ENCODE data around the gene SURF2. TPM values are rescaled to one million over a fixed set of nuclear protein-coding genes. Genes with fewer than 3 reads are reported as not detected.
"Not testable (repeated sequence)": the region's sequence is repeated elsewhere in the genome, so short reads cannot be mapped to it uniquely, and the experiment has no call there.

SURF2 gene
- total RNA-seq, 4 donors from 2014 or later: 15.3 to 42.3 (median 31.2) TPM

DNA sequence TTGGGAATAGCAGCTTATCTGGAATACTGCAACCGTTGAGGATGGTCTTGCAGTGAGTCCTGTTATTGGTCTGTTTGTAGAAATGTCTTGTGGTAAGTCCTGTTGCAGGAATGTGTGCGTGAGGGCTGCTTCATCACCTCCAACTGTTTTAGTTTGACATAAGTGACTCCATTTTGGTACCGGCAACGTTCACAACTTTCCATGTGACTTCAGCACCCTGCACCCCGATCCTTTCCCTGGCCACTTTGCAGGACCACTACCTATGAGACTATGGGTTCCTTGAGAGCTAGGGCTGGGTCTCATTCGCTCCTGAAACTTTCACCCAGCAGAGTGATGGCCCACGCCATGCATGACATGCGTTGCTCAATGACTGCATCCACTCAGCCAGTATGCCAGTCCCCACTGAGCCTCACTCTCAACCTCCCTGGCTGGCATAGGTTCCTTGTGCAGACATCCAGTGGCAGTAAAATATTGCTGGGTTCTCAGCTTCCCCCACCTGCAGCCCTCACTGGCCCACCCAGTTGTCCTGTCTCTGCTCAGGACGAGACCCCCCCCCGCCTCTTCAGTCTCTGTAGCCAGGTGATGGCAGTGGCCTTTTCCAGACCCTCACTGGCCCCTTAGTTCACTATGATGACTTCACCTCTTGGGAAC lies 28.4 kb upstream of the SURF2 start:
- DNase-seq (ENCODE audit: low spot score in 2 of 2): peak; percentile 50 to 54
- Histone ChIP-seq H3K9me3 (no peaks in the 10 kb centered on the region), H3K36me3 (peaks cover 28% of the 10 kb centered on the region), H3K27me3 (no peaks in the 10 kb centered on the region), H3K4me3 (no peak overlapping the region), H3K4me1 (no peaks in the 10 kb centered on the region), H3K27ac (no peak overlapping the region)
- TF ChIP-seq, protein P1, sequence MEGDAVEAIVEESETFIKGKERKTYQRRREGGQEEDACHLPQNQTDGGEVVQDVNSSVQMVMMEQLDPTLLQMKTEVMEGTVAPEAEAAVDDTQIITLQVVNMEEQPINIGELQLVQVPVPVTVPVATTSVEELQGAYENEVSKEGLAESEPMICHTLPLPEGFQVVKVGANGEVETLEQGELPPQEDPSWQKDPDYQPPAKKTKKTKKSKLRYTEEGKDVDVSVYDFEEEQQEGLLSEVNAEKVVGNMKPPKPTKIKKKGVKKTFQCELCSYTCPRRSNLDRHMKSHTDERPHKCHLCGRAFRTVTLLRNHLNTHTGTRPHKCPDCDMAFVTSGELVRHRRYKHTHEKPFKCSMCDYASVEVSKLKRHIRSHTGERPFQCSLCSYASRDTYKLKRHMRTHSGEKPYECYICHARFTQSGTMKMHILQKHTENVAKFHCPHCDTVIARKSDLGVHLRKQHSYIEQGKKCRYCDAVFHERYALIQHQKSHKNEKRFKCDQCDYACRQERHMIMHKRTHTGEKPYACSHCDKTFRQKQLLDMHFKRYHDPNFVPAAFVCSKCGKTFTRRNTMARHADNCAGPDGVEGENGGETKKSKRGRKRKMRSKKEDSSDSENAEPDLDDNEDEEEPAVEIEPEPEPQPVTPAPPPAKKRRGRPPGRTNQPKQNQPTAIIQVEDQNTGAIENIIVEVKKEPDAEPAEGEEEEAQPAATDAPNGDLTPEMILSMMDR (IDR thresholded peaks at IDR 0.05): no peak
- TF ChIP-seq POLR2AphosphoS5 (IDR thresholded peaks at IDR 0.05): no peak
- no peak for TF ChIP-seq POLR2A (IDR thresholded peaks at IDR 0.05)
- TF ChIP-seq EP300 (IDR thresholded peaks at IDR 0.05): no peak
- WGBS: 94% methylated on average over 10 of the region's 10 CpGs

DNA sequence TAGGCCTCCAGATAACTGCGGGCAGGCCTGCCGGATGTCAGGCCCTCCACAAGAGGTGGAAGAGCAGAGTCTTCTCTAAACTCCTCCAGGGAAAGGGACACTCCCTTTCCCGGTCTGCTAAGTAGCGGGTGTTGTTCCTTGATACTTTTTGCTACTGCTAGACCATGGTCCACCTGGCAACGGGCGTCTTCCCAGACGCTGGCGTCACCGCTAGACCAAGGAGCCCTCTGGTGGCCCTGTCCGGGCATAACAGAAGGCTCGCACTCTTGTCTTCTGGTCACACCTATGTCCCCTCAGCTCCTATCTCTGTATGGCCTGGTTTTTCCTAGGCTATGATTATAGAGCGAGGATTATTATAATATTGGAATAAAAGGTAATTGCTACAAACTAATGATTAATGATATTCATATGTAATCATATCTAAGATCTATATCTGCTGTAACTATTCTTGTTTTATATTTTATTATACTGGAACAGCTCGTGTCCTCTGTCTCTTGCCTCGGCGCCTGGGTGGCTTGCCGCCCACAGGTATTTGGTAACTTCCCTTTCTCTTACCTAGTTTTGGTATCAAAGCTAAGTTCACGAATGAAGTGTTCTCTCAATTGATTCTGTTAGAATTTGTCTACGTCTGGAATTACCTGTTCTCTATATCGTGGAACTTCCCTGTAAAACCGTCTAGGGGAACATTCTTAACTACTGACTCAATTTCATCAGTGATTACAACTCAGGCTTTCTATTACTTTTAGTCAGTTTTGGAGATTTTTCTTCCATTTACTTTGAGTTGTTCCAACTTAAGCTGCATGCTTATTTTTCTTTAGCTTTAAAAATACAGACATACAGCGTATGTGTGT lies 26.8 kb upstream of the SURF2 start:
- H3K9me3 ChIP-seq, H3K27me3 ChIP-seq, H3K27ac ChIP-seq, H3K4me3 ChIP-seq, H3K4me1 ChIP-seq: not testable (repeated sequence)
- DNase-seq (ENCODE audit: low spot score in 2 of 2): peak; percentile 48 to 56
- peaks cover 41% of the 10 kb centered on the region for H3K36me3 ChIP-seq
- TF ChIP-seq, protein P1 (IDR thresholded peaks at IDR 0.05): peak; percentile 32 to 64
- 42% methylated on average over 20 of the region's 21 CpGs for WGBS

GRCh38 chr9:133331221-133331620 lies 25.1 kb upstream of the SURF2 start:
- Histone ChIP-seq H3K9me3 (no peaks in the 10 kb centered on the region), H3K27ac (no peak overlapping the region), H3K4me3 (no peak overlapping the region), H3K36me3 (peaks cover 41% of the 10 kb centered on the region), H3K4me1 (peaks cover 17% of the 10 kb centered on the region), H3K27me3 (no peaks in the 10 kb centered on the region)
- peak in 1 of 2 donors; percentile 52 for DNase-seq (ENCODE audit: low spot score in 2 of 2)
- no peak for TF ChIP-seq EP300 (IDR thresholded peaks at IDR 0.05)
- 89% methylated on average over 10 of the region's 19 CpGs for WGBS

- Histone ChIP-seq H3K36me3 (peaks cover 41% of the 10 kb centered on the region), H3K27ac (no peak overlapping the region), H3K4me1 (peaks cover 23% of the 10 kb centered on the region), H3K4me3 (no peak overlapping the region), H3K27me3 (no peaks in the 10 kb centered on the region), H3K9me3 (no peaks in the 10 kb centered on the region)
- peak in 1 of 2 donors; percentile 55 for DNase-seq (ENCODE audit: low spot score in 2 of 2)
- TF ChIP-seq EP300 (IDR thresholded peaks at IDR 0.05): no peak
- TF ChIP-seq POLR2AphosphoS5 (IDR thresholded peaks at IDR 0.05): no peak
- TF ChIP-seq POLR2A (IDR thresholded peaks at IDR 0.05): no peak
- TF ChIP-seq, protein P1 (IDR thresholded peaks at IDR 0.05): no peak
- WGBS: 97% methylated on average over 57 of the region's 57 CpGs
Measured at GRCh38 chr9:133331641-133332380, 24.5 kb upstream of the SURF2 start.

DNA sequence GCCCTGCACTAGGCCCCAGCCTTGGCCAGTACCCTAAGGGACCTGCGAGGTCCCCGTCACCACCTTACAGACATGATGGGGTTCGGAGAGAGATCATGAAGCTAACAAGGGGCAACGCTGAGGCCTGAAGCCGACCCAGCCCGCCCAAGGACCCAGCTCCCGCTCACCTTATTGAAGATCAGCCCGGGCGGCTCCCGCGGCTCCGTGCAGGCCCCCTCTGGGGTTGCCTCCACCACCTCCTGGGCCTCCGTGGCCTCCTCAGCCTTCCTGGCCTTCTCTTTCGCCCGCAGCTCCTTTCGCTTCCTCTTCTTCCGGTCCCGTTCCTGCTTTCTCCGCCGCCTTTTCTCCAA lies 24.0 kb upstream of the SURF2 start:
- no peaks in the 10 kb centered on the region for H3K27me3 ChIP-seq
- 88% methylated on average over 20 of the region's 20 CpGs for WGBS
- no peak overlapping the region for H3K4me3 ChIP-seq
- peaks cover 25% of the 10 kb centered on the region for H3K4me1 ChIP-seq
- H3K27ac ChIP-seq: no peak overlapping the region
- DNase-seq (ENCODE audit: low spot score in 2 of 2): peak in 1 of 2 donors; percentile 55
- TF ChIP-seq, protein P1 (IDR thresholded peaks at IDR 0.05): no peak
- no peak for TF ChIP-seq POLR2A (IDR thresholded peaks at IDR 0.05)
- no peak for TF ChIP-seq EP300 (IDR thresholded peaks at IDR 0.05)
- no peak for TF ChIP-seq POLR2AphosphoS5 (IDR thresholded peaks at IDR 0.05)
- H3K36me3 ChIP-seq: peaks cover 41% of the 10 kb centered on the region
- H3K9me3 ChIP-seq: no peaks in the 10 kb centered on the region

Measured in suprapubic skin (tissue), 4 donors.